NCI-H1930 (cell line): ENCODE data around the gene RAP1A.
"Not testable (repeated sequence)": the region's sequence is repeated elsewhere in the genome, so short reads cannot be mapped to it uniquely, and the experiment has no call there.

Source experiments
- DNase-seq, 2 experiments: peaks; one replicate each; lab custom pipeline; 2025; lab: John Stamatoyannopoulos, UW

The RAP1A gene

GRCh38 chr1:111737216-111738132 is 117.9 kb downstream of the RAP1A start:
- DNase-seq: no peak

DNA sequence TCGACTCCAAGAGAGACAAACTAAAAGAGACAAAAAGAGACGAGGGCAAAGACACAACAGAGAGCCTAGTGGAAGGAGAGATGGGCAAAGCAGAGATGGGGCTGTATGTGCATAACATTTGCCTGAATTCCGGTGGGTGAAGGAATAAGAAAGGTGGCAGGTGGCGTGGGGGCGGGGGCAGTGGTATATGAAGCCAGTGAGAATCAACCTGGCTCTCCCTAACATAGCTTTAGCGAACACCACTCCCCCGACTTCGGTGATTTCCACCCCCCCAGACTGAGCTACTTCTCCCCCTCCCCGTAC is 118.5 kb downstream of the RAP1A start:
- no peak for DNase-seq

GRCh38 chr1:111738436-111739193 is 119.0 kb downstream of the RAP1A start:
- DNase-seq: peak; percentile 28 to 48

GRCh38 chr1:111739194-111739924 is 119.8 kb downstream of the RAP1A start, which contains the start of gene INKA2:
TSS of gene INKA2 (minus strand) at chr1:111739395. CDS start at chr1:111739242, 153 bp downstream.
- peak; percentile 82 to 86 for DNase-seq

- peak; percentile 60 to 68 for DNase-seq
Observed at GRCh38 chr1:111739925-111740765, 120.6 kb downstream of the RAP1A start.

DNA sequence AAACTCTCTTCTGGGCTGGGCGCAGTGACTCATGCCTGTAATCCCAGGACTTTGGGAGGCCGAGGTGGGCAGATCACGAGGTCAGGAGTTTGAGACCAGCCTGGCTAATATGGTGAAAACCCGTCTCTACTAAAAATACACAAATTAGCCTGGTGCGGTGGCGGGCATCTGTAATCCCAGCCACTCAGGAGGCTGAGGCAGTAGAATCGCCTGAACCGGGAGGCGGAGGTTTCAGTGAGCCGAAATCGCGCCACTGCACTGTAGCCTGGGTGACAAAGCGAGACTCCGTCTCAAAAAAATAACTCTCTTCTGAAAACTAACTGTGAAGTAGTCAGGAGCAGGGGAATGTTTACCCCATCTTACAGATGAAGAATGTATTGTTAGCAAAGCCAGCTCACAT is 122.7 kb downstream of the RAP1A start:
- DNase-seq: not testable (repeated sequence)

- no peak for DNase-seq
Observed at GRCh38 chr1:111742938-111743549, 123.5 kb downstream of the RAP1A start.

DNA sequence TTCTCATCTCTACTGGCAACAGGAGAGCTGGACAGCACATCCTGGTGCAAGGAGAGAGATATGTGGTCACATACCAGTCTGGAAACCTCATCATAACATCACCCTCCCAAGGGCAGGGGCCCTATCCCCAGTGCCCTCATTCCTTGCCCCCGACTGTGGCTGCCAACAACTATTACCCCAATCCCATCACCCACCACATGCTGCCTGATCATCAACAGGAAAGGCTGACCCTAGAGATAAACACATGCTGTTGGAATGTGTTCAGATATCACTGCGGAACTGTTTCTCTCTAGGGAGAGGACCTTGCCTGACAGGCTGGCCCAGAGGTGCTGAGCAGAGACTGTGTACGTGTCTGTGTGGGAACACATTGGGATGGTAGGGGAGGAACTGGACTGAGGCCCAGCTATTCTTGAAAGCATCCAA is 124.1 kb downstream of the RAP1A start:
- no peak for DNase-seq

DNA sequence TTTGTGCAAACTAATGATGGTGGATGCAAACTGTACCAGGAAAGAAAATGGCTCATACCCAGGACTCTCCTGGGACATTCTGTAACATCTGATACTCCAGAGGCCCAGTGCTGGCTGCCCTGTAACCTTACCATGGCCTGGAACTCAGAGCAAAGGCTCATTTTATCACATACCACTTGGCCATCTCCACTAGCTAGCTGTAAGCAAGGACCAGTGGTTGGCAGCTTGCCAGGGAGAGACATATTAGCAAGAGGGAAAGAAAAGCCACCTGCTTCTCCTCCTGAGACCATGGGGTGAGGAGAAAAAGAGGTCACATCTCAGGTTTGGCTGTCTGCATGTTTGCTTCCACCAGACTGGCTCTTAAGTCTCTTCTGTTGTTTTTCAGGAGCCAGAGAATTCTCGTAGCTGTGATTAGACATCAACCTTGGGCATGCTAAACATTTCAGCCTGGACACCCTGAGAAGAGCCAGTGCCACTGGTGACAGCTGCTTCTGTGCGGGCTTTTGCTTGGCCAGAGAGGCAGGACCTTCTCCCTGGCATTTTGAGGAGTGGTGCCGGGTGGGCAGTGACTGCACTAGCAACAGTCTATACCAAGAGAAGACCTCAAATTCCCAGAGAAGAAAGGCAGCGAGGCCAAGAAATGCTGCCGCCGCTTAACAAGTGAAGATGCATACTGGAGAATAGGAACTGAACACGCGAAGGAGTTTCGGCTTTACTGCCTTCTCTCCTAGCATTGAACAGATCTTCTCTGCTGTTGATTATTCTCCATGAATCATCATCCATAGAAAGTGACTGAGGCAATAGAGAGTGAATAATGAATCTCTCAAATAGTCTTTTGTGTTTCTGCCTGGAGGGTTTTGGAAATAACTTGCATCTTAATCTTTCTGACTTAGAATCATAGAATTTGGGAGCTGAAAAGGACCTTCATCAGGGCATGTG is 126.4 kb downstream of the RAP1A start:
- DNase-seq: no peak

DNA sequence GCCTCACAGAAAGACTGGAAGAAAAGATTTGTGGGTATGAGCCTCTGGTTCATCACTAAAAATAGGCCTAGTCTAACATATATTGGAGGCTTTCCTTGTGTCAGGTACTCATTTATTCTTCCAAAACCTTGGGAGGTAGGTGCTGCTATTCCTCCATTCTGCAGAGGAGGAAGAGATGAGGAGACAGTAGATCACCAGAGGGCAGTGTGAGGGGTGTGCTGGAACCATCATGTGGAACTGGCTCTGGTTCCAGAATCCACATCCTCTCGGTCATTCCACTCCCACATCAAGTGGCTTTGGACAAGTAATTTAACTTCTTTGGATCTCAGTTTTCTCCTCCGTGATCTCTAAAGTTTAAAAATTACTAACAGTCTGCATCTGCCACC is 127.0 kb downstream of the RAP1A start:
- no peak for DNase-seq

DNA sequence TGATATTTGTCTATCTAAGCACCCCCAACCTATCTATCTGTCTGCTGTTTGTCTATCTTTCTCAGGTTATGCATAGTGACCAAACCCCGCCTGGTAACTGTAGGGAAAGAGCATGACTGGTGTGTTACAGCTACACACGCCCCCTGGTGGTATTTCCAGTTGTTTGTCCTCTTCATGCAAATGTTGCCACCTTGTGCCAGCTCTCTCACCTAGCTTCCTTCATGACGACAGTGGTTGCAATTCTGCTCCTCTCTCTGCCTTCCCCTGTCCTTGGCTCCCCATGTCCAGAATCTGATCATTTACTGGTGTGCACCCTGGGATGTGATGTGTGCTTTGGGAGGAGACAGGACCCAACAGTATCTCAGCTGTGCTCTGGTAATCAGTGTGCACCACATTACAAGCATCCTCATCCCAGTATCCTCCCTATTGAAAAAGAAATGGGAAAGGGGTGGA is 127.7 kb downstream of the RAP1A start:
- DNase-seq: no peak

DNA sequence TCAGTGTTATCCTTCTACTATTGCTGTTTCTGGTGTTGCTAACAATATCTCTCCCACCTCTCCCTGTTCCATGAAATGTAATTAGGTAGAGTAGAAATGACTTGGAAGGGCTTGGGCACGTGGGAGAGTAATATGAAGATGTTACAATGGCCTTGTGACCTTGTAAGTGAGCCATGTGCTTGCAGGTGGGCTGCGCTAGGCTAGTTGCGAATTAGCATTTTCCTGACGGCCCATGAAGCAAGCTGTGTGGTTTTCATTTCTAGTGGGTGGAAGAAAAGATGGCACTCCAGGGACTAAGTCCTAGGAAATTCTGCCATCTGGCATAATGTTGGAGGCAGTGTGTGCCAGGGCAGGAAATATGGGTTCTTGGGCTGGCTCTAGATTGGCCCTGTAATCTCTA is 128.4 kb downstream of the RAP1A start:
- no peak for DNase-seq

DNA sequence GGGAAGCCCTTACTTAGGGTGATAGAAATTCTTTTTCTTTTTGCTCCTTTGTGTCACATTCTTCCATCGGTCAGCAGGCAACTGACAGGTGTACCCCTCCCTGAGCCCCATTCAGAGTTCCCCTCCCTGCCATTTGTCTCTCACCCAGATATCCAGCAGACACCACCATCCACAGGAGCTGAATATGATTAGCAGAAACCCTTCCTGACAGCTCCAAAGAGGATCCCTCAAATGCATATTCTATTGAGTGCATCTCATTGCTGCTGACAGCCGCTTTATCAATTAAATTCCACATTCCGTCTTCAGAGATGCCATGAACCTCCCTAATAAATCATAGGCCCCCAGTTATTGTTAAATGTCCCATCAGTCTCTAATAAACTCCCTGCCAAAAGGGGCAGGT is 130.0 kb downstream of the RAP1A start:
- no peak for DNase-seq

DNA sequence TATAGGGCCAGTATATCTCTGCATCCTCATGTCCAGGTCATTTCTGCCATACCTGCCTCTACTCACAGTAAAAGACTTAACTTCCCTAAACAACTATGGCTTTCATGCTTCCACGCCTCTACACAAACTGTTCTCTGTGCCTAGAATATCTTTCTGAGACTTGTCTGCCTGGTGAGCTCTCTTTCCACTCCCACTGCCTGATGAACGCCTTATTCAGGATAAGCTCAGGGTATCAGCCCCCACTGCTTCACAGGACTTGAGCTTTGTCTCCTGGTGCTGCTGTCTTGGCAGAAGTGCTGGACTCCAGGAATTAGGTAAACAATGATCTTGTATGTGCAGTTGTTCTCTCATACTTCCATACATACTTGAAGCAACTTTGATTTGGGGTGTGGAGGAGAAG is 131.3 kb downstream of the RAP1A start:
- no peak for DNase-seq

- no peak for DNase-seq
Observed at GRCh38 chr1:111751906-111752575, 132.5 kb downstream of the RAP1A start.

GRCh38 chr1:111754984-111755330 is 135.4 kb downstream of the RAP1A start:
- DNase-seq: peak; percentile 37 to 38

DNA sequence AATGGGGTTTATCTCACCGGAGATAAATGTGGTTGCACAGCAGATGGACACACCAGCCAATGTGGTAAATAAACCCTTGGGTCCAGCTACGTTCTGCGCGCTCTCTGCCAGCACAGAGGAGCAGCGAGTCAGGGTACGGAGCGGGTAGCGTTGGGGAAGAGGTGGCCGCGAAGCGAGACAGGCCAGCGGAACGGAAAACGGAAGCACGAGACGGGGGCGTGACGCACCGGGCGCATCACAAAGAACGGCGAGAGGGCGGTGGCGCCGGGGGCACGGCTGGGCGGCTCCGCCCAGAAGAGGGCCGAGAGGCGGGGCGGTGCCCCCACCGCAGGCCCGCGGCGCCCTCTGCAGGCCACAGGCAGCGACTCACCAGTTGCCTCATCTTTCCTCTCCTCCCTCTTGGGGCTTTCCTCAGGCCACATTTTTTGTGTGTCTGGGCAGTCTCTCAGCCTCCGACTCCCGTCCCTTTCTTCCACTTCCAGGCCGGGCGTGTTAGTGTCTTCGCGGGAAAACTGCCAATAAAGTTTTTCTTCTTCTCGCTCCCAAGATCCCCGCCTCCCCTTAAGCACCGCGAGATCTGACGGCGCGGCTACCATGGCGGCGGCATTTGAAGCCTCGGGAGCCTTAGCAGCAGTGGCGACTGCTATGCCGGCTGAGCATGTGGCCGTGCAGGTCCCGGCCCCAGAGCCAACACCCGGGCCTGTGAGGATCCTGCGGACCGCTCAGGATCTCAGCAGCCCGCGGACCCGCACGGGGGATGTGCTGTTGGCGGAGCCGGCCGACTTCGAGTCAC is 135.9 kb downstream of the RAP1A start, which contains the start of gene DDX20:
TSS of gene DDX20 (plus strand) at position 571 of the 793 bp plus-strand sequence. CDS start at position 595, 24 bp downstream.
- DNase-seq: peak; percentile 87 to 93

- no peak for DNase-seq
Observed at GRCh38 chr1:111756124-111756513, 136.5 kb downstream of the RAP1A start.
